ENCODE results near the gene TNFSF12.

Gene TNFSF12

DNA sequence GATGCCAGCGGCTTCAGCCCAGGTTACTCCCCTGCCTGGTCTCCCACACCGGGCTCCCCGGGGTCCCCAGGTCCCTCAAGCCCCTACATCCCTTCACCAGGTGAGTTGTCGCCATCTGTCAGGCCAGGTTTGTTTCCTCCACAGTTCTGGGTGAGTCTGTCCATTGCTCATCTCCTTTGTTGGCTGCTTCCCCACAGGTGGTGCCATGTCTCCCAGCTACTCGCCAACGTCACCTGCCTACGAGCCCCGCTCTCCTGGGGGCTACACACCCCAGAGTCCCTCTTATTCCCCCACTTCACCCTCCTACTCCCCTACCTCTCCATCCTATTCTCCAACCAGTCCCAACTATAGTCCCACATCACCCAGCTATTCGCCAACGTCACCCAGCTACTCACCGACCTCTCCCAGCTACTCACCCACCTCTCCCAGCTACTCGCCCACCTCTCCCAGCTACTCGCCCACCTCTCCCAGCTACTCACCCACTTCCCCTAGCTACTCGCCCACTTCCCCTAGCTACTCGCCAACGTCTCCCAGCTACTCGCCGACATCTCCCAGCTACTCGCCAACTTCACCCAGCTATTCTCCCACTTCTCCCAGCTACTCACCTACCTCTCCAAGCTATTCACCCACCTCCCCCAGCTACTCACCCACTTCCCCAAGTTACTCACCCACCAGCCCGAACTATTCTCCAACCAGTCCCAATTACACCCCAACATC lies 35.9 kb upstream of the TNFSF12 start:
- TF ChIP-seq, protein P1, sequence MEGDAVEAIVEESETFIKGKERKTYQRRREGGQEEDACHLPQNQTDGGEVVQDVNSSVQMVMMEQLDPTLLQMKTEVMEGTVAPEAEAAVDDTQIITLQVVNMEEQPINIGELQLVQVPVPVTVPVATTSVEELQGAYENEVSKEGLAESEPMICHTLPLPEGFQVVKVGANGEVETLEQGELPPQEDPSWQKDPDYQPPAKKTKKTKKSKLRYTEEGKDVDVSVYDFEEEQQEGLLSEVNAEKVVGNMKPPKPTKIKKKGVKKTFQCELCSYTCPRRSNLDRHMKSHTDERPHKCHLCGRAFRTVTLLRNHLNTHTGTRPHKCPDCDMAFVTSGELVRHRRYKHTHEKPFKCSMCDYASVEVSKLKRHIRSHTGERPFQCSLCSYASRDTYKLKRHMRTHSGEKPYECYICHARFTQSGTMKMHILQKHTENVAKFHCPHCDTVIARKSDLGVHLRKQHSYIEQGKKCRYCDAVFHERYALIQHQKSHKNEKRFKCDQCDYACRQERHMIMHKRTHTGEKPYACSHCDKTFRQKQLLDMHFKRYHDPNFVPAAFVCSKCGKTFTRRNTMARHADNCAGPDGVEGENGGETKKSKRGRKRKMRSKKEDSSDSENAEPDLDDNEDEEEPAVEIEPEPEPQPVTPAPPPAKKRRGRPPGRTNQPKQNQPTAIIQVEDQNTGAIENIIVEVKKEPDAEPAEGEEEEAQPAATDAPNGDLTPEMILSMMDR (IDR thresholded peaks at IDR 0.05; ENCODE audit: insufficient read depth, low read length, missing control alignments): no peak
- DNase-seq (ENCODE audit: low read depth, low spot score): no peak
- no peak overlapping the region for H3K4me3 ChIP-seq (ENCODE audit: low read depth, low read length)
- POLR2A ChIA-PET: interaction anchor here (0.6 to 2.6 kb wide), 3 partner anchors 14 to 29 kb away, joined by 3 to 10 read pairs (median 3); partner anchors contain the start of gene POLR2A
- CTCF ChIA-PET: interaction anchor here (0.9 to 5.7 kb wide), 16 partner anchors 9 to 174 kb away, joined by 3 to 140 read pairs (median 34); partner anchors contain the start of genes MPDU1, SENP3, SOX15 and TMEM95

DNA sequence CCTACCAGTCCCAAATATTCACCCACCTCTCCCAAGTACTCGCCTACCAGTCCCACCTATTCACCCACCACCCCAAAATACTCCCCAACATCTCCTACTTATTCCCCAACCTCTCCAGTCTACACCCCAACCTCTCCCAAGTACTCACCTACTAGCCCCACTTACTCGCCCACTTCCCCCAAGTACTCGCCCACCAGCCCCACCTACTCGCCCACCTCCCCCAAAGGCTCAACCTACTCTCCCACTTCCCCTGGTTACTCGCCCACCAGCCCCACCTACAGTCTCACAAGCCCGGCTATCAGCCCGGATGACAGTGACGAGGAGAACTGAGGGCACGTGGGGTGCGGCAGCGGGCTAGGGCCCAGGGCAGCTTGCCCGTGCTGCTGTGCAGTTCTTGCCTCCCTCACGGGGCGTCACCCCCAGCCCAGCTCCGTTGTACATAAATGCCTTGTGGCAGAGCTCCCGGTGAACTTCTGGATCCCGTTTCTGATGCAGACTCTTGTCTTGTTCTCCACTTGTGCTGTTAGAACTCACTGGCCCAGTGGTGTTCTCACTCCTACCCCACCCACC lies 34.9 kb upstream of the TNFSF12 start:
- ChIA-PET CTCF (interaction anchor here (0.9 to 5.7 kb wide), 31 partner anchors 7 to 173 kb away, joined by 3 to 140 read pairs (median 6); partner anchors contain the start of genes CD68, SENP3, SOX15 and SPEM3), POLR2A (interaction anchor here (0.6 to 2.6 kb wide), 2 partner anchors 30 to 74 kb away, joined by 3 to 10 read pairs; partner anchors contain the start of gene POLR2A)
- no peak for DNase-seq (ENCODE audit: low read depth, low spot score)
- no peak overlapping the region for H3K4me3 ChIP-seq (ENCODE audit: low read depth, low read length)
- TF ChIP-seq, protein P1 (IDR thresholded peaks at IDR 0.05; ENCODE audit: insufficient read depth, low read length, missing control alignments): no peak

DNA sequence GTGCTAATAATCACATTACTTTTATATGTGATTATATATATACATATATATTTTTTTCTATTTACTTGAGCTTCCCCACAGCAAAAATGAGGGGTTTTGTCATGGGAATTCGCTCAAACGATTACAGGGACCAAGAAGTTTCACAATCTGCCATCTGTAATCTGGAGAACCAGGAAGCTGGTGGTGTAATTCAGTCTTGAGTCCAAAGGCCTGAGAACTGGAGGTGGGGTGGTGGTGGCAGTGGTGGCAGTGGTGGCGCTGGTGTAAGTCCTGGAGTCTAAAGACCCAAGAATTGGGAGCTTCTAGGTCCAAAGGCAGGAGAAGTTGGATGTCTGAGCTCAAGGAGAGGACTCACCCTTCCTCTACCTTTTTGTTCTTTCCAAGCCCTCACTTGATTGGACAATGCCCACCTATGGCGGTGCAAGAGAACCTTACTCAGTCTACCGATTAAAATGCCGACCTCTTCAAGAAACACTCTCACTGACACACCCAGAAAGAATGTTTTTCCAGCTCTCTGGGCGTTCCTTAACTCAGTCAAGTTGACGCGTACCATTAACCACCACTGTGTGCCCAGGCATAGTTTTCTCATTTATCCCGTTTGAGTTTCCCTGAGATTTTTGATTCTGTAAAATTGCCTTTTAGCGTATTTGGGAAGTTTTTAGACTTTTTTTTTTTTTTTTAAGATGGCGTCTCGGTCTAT lies 32.8 kb upstream of the TNFSF12 start:
- DNase-seq (ENCODE audit: low read depth, low spot score): no peak
- no peak overlapping the region for H3K4me3 ChIP-seq (ENCODE audit: low read depth, low read length)
- ChIA-PET POLR2A (interaction anchor here (0.6 kb wide), 1 partner anchor 75 kb away, joined by 3 read pairs; no protein-coding TSS in a partner anchor), CTCF (interaction anchor here (0.9 to 5.7 kb wide), 21 partner anchors 7 to 201 kb away, joined by 3 to 140 read pairs (median 12); partner anchors contain the start of genes DNAH2, NEURL4, SENP3 and SOX15)
- TF ChIP-seq, protein P1 (IDR thresholded peaks at IDR 0.05; ENCODE audit: insufficient read depth, low read length, missing control alignments): no peak

DNA sequence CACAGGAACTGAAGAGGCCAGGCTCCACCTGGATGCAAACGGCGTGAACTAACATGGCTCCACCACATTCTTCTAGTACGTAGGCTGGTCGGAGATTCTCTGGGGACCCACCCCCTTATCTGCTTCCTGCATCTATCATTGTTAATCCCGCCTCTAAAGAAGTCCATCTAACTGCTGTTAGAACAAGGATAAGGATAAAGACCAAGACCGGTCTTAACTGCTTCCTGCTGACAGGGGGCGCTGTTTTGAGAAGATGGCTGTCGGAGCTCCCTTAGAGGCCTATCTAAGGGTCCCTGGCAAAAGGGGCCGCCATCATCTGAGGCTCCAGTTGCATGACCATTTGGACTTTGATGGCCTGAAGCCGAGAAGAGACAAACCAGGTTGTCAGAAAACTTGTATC lies 25.8 kb upstream of the TNFSF12 start:
- DNase-seq (ENCODE audit: low read depth, low spot score): no peak
- ChIA-PET CTCF (interaction anchor here (0.7 to 6.6 kb wide), 6 partner anchors 8 to 78 kb away, joined by 3 to 55 read pairs (median 3); partner anchors contain the start of gene SENP3), POLR2A (interaction anchor here (0.5 kb wide), 1 partner anchor 23 kb away, joined by 3 read pairs; no protein-coding TSS in a partner anchor)
- TF ChIP-seq, protein P1 (IDR thresholded peaks at IDR 0.05; ENCODE audit: insufficient read depth, low read length, missing control alignments): peak; percentile 2
- no peak overlapping the region for H3K4me3 ChIP-seq (ENCODE audit: low read depth, low read length)

DNA sequence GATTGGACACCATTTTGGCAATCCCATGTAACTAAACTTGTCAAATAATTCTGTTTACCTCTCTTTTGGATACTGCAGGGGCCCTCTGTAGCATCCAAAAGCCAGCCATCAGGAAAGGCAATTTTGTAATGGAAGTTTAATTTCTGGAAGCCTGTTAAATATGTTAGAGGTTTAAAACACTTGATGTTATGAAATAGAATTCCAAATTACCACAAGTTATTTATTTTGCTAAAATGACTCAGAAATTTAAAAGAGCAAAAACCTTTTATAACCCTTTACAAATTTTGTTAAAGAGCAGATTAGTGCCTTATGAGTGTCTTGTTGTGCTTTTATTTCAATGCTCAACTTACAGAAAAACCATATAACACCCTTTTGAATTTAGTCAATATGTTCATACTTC lies 20.0 kb upstream of the TNFSF12 start:
- ChIA-PET CTCF (interaction anchor here (4.7 kb wide), 1 partner anchor 14 kb away, joined by 34 read pairs; no protein-coding TSS in a partner anchor), POLR2A (no interaction called here)
- no peak for DNase-seq (ENCODE audit: low read depth, low spot score)
- TF ChIP-seq, protein P1 (IDR thresholded peaks at IDR 0.05; ENCODE audit: insufficient read depth, low read length, missing control alignments): no peak
- H3K4me3 ChIP-seq (ENCODE audit: low read depth, low read length): no peak overlapping the region

Data from AG04449 (cell line).